Trophoblast cell (in vitro differentiated cells and primary cell): ENCODE measurements around the gene ELSPBP1. TPM values are rescaled to one million over a fixed set of nuclear protein-coding genes. Genes with fewer than 3 reads are reported as not detected.
"Not testable (repeated sequence)": the region's sequence is repeated elsewhere in the genome, so short reads cannot be mapped to it uniquely, and the experiment has no call there.

Experiments used
- DNase-seq, 2 donors: peaks; one replicate each; pipeline ENCODE4 v3.0.0-alpha.2; 2016
- H2AFZ ChIP-seq: 2 replicates; pipeline ENCODE4 v1.6.1; 2013; ENCODE audit warnings: low read length, moderate library complexity, mild to moderate bottlenecking; ENCODE audit not compliant: insufficient read depth, poor library complexity
- H2AK5ac ChIP-seq: 2 replicates; pipeline ENCODE4 v1.6.1; 2013; ENCODE audit warnings: mild to moderate bottlenecking, low read length
- H2BK120ac ChIP-seq: 2 replicates; pipeline ENCODE4 v1.6.1; 2013; ENCODE audit warnings: low read length, mild to moderate bottlenecking, moderate library complexity; ENCODE audit not compliant: insufficient read depth, poor library complexity
- H2BK12ac ChIP-seq: 2 replicates; pipeline ENCODE4 v1.6.1; 2013; ENCODE audit warnings: mild to moderate bottlenecking, low read length, moderate library complexity
- H2BK5ac ChIP-seq: 2 replicates; pipeline ENCODE4 v1.6.1; 2013; ENCODE audit warnings: low read length, low read depth, moderate library complexity, mild to moderate bottlenecking; ENCODE audit not compliant: poor library complexity
- H3K14ac ChIP-seq: 2 replicates; pipeline ENCODE4 v1.6.1; 2013; ENCODE audit warnings: mild to moderate bottlenecking, low read length
- H3K18ac ChIP-seq: 2 replicates; pipeline ENCODE4 v1.6.1; 2013; ENCODE audit warnings: mild to moderate bottlenecking, low read length
- H3K23ac ChIP-seq: 2 replicates; pipeline ENCODE4 v1.6.1; 2013; ENCODE audit warnings: low read length
- H3K27ac ChIP-seq: 2 replicates; pipeline ENCODE4 v1.5.1; 2013; ENCODE audit warnings: low read depth, mild to moderate bottlenecking, inconsistent platforms, low read length, moderate library complexity
- H3K27me3 ChIP-seq: 2 replicates; pipeline ENCODE4 v1.6.1; 2013; ENCODE audit warnings: inconsistent platforms, mild to moderate bottlenecking, low read length, moderate library complexity; ENCODE audit not compliant: insufficient read depth
- H3K36me3 ChIP-seq, 2 experiments: 1 replicate in 1 of 2; 2 replicates in 1 of 2; pipeline ENCODE4 v1.6.1; 2013; ENCODE audit warnings: low read length in 2 of 2, mild to moderate bottlenecking in 2 of 2, moderate library complexity in 1 of 2; ENCODE audit not compliant: insufficient read depth in 2 of 2, control insufficient read depth in 1 of 2
- H3K4ac ChIP-seq: 2 replicates; pipeline ENCODE4 v1.6.1; 2013; ENCODE audit warnings: low read depth, mild to moderate bottlenecking, low read length, moderate library complexity
- H3K4me1 ChIP-seq, 2 experiments: 1 replicate in 1 of 2; 2 replicates in 1 of 2; pipeline ENCODE4 v1.6.1; 2013; ENCODE audit warnings: low read length in 2 of 2, mild to moderate bottlenecking in 2 of 2, moderate library complexity in 1 of 2; ENCODE audit not compliant: insufficient read depth in 2 of 2, control insufficient read depth in 1 of 2
- H3K4me2 ChIP-seq: 2 replicates; pipeline ENCODE4 v1.6.1; 2013; ENCODE audit warnings: inconsistent platforms, mild to moderate bottlenecking, low read length, moderate library complexity
- H3K4me3 ChIP-seq: 2 replicates; pipeline ENCODE4 v1.5.1; 2013; ENCODE audit warnings: mild to moderate bottlenecking, low read depth, low read length, inconsistent platforms
- H3K79me1 ChIP-seq: one replicate; pipeline ENCODE4 v1.6.1; 2013; ENCODE audit warnings: low read length
- H3K79me2 ChIP-seq: 2 replicates; pipeline ENCODE4 v1.6.1; 2013; ENCODE audit warnings: low read length, mild to moderate bottlenecking; ENCODE audit not compliant: control insufficient read depth, insufficient read depth, poor library complexity
- H3K9ac ChIP-seq: 2 replicates; pipeline ENCODE4 v1.6.1; 2013; ENCODE audit warnings: mild to moderate bottlenecking, low read length
- H3K9me3 ChIP-seq: 2 replicates; pipeline ENCODE4 v1.6.1; 2013; ENCODE audit warnings: low read depth, mild to moderate bottlenecking, control low read depth, inconsistent platforms, low read length; ENCODE audit not compliant: insufficient read depth
- H4K12ac ChIP-seq: 2 replicates; pipeline ENCODE4 v1.6.1; 2013; ENCODE audit warnings: low read depth, mild to moderate bottlenecking, low read length, moderate library complexity
- H4K8ac ChIP-seq: 2 replicates; pipeline ENCODE4 v1.6.1; 2013; ENCODE audit warnings: low read depth, mild to moderate bottlenecking, low read length, moderate library complexity
- H4K91ac ChIP-seq: one replicate; pipeline ENCODE4 v1.6.1; 2013; ENCODE audit warnings: low read depth, mild to moderate bottlenecking, low read length, moderate library complexity
- WGBS: extraction: QIAGEN DNeasy Blood & Tissue Kit; methylation state at CpG from one replicate; pipeline ENCODE4 v1.1.7; 2013; ENCODE audit warnings: missing lambda C conversion rate; ENCODE audit not compliant: insufficient read length, insufficient coverage; ENCODE audit errors: extremely low coverage; 5-methylcytosine and 5-hydroxymethylcytosine counted together
- polyA plus RNA-seq: library from polyadenylated mRNA; stranded (reverse); fragments of 200-250 nt; gene quantifications from 2 replicates; pipeline ENCODE4 v1.2.3, GENCODE V29; 2013

ELSPBP1 gene
- polyA plus RNA-seq: not detected in 2 replicates

DNA sequence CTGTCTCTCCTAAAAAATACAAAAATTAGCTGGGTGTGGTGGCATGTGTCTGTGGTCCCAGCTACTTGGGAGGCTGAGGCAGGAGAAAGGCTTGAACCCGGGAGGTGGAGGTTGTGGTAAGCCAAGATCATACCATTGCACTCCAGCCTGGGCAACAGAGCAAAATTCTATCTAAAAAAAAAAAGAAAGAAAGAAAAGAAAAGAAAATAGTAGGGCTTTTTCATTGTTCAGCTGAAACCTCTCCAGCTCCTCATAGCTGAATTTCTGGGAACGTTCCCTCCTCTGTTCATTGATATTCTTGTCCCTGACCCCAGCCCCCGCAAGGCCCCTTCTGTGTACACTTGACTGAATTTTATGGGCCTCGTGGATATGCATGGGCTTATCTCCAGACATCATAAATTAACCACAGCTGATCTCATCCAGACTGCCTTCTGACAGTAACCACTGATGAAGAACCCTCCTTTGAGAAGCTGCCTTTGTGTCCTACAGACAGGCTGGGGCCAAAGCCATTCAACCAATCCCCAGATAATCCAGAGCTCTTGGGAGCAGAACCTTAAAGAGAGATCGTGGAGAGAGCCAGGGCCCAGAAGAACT is at the start of gene ELSPBP1:
TSS of gene ELSPBP1 (plus strand) at position 424 of the 594 bp plus-strand sequence. CDS start 14,036 bp downstream, outside the sequence.
- Histone ChIP-seq H2BK120ac (no peak within 1 kb of the TSS), H4K12ac (no peak within 1 kb of the TSS), H3K4me3 (no peak within 1 kb of the TSS), H3K18ac (no peak within 1 kb of the TSS), H3K23ac (no peak within 1 kb of the TSS), H2BK12ac (no peak within 1 kb of the TSS), H2AK5ac (no peak within 1 kb of the TSS), H3K79me1 (no peaks in the 10 kb centered on the region), H3K9ac (no peak within 1 kb of the TSS), H4K8ac (no peak within 1 kb of the TSS), H3K27ac (no peak within 1 kb of the TSS), H3K36me3 (no peaks in the 10 kb centered on the region), H3K9me3 (peaks cover 2% of the 10 kb centered on the region), H4K91ac (no peak within 1 kb of the TSS), H3K27me3 (no peaks in the 10 kb centered on the region), H3K79me2 (no peaks in the 10 kb centered on the region), H3K4me2 (no peak within 1 kb of the TSS), H2AFZ (no peak within 1 kb of the TSS), H3K4ac (no peak within 1 kb of the TSS), H3K14ac (no peak within 1 kb of the TSS), H3K4me1 (no peaks in the 10 kb centered on the region), H2BK5ac (no peak within 1 kb of the TSS)
- DNase-seq: no peak
- no CpG with 5 or more reads among the region's 5 CpGs for WGBS

DNA sequence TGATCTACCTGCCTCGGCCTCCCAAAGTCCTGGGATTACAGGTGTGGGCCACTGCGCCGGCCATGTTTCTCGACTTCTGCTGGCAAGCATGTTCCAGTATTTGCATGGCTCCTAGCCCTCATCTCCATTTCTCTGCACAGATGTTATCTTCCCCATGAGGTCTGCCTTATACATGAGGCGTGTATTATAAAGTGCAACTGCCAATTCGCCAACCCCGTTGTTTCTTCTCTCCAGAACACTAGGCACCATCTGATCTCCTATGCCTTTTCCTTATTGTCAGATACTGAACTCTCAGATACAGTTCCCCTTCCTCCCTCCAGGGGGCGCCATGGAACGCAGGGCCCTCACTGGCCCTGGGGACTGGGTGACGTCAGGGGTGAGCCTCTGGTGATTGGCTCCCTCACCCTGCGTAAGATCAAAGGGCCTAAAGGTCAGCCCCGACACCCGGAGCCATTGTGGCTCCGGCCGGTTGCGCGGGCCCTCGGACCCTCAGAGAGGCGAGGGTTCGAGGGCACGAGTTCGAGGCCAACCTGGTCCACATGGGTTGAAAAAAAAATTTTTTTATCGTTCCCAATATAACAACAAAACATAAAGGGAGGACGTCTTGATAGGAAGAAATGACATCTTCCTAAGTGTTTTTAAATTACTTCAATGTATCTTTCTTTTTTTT is 44.4 kb upstream of the ELSPBP1 start:
- H3K79me2 ChIP-seq, H3K27ac ChIP-seq, H2BK120ac ChIP-seq, H4K12ac ChIP-seq, H3K18ac ChIP-seq, H2BK5ac ChIP-seq, H3K9me3 ChIP-seq, H3K4me3 ChIP-seq, H3K27me3 ChIP-seq, H3K4ac ChIP-seq, DNase-seq, H3K9ac ChIP-seq, H3K14ac ChIP-seq, H2AK5ac ChIP-seq, H3K4me1 ChIP-seq, H3K23ac ChIP-seq, H2BK12ac ChIP-seq, H2AFZ ChIP-seq, H3K36me3 ChIP-seq, H3K79me1 ChIP-seq, H4K8ac ChIP-seq, H3K4me2 ChIP-seq, H4K91ac ChIP-seq: not testable (repeated sequence)
- WGBS: no CpG with 5 or more reads among the region's 24 CpGs

DNA sequence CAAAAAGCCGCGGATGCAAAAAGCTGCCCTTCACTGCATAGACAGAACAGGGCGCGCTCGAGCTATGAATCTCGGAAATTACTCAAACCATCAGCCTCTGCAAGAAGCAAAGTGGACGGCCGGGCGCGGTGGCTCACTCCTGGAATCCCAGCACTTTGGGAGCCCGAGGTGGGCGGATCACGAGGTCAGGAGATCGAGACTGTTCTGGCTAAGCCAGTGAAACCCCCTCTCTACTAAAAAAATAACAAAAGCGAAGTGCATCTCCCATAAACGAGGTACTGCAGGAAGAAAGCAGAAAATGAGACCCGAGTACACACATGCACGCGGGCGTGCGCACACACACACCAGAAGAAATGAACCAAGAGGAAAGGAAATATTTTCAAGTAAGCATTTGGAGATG is 42.3 kb upstream of the ELSPBP1 start:
- not testable (repeated sequence) for H3K36me3 ChIP-seq, H3K79me1 ChIP-seq, H3K23ac ChIP-seq, H3K4me2 ChIP-seq, H2BK120ac ChIP-seq, H3K18ac ChIP-seq, H3K9me3 ChIP-seq, H3K9ac ChIP-seq, H3K27ac ChIP-seq, H3K14ac ChIP-seq, H4K91ac ChIP-seq, H2AK5ac ChIP-seq, H3K79me2 ChIP-seq, H3K4ac ChIP-seq, H2BK5ac ChIP-seq, H3K4me3 ChIP-seq, H2AFZ ChIP-seq, H4K12ac ChIP-seq, H2BK12ac ChIP-seq, DNase-seq, H4K8ac ChIP-seq, H3K27me3 ChIP-seq, H3K4me1 ChIP-seq
- no CpG with 5 or more reads among the region's 21 CpGs for WGBS

DNA sequence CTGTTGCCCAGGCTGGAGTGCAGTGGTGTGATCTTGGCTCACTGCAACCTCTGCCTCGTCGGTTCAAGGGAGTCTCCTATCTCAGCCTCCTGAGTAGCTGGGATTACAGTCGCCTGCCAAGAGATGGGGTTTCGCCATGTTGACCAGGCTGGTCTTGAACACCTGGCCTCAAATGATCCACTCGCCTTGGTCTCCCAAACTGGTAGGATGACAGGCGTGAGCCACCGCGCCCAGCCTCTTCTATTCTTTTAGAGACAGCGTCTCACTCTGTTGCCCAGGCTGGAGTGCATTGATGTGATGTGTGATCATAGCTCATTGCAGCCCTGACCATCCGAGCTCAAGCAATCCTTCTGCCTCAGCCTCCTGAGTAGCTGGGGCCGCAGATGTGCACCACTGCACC is 38.5 kb upstream of the ELSPBP1 start:
- H3K79me2 ChIP-seq, H3K4me2 ChIP-seq, H3K18ac ChIP-seq, H3K9ac ChIP-seq, H3K79me1 ChIP-seq, H3K4ac ChIP-seq, H2BK12ac ChIP-seq, H3K9me3 ChIP-seq, H3K4me3 ChIP-seq, H2AK5ac ChIP-seq, H3K36me3 ChIP-seq, H4K91ac ChIP-seq, H4K12ac ChIP-seq, H2BK5ac ChIP-seq, H3K14ac ChIP-seq, H3K27me3 ChIP-seq, H4K8ac ChIP-seq, H3K27ac ChIP-seq, H2AFZ ChIP-seq, H3K4me1 ChIP-seq, H2BK120ac ChIP-seq, DNase-seq, H3K23ac ChIP-seq: not testable (repeated sequence)
- no CpG with 5 or more reads among the region's 11 CpGs for WGBS
